Left lung (tissue), 10 donors: Measurements from ENCODE around the gene TBL1XR1. TPM values are rescaled to one million over a fixed set of nuclear protein-coding genes. Genes with fewer than 3 reads are reported as not detected.

Experiments used
- ATAC-seq: fragments of 200-7000 bp; cut with Tn5 transposase; one replicate; pipeline ENCODE4 v1.9.1; 2020; ENCODE audit warnings: moderate library complexity
- DNase-seq, 4 donors: peaks; one replicate each; pipeline ENCODE4 v3.0.0-alpha.2; 2013 to 2020
- H3K27ac ChIP-seq, 2 donors: fragments of 200-600 bp; sonication (generic) in 1 of 2; one replicate each; pipeline versions ENCODE4 v1.5.0 to v1.8.0; 2020 to 2021
- H3K27me3 ChIP-seq, 2 donors: fragments of 200-600 bp; sonication (generic) in 1 of 2; one replicate each; pipeline versions ENCODE4 v1.5.0 to v1.8.0; 2020 to 2021
- H3K36me3 ChIP-seq, 2 donors: fragments of 200-600 bp; sonication (generic) in 1 of 2; one replicate each; pipeline versions ENCODE4 v1.5.0 to v1.8.0; 2020 to 2021
- H3K4me1 ChIP-seq, 2 donors: fragments of 200-600 bp; one replicate each; pipeline ENCODE4 v1.8.0; 2021
- H3K4me3 ChIP-seq, 2 donors: fragments of 200-600 bp; sonication (generic) in 1 of 2; one replicate each; pipeline versions ENCODE4 v1.5.0 to v1.8.0; 2020 to 2021; ENCODE audit warnings: mild to moderate bottlenecking in 1 of 2
- H3K9me3 ChIP-seq, 2 donors: fragments of 200-600 bp; sonication (generic) in 1 of 2; one replicate each; pipeline versions ENCODE4 v1.5.0 to v1.8.0; 2020 to 2021
- CTCF ChIP-seq, 2 donors: fragments of 200-600 bp; sonication (generic) in 1 of 2; IDR thresholded peaks; one replicate each; pipeline versions ENCODE4 v1.5.0 to v1.8.0; 2021; ENCODE audit warnings: antibody characterized with exemption in 2 of 2
- intact Hi-C, 2 donors: fragments of 100-400 bp; cut with DNase I; formaldehyde crosslinking; loops; one replicate each; pipeline versions ENCODE4 v1.11.2 to v1.14.2; 2022
- polyA plus RNA-seq, 6 donors: library from polyadenylated mRNA; unstranded; fragments of 120-200 nt; gene quantifications; one replicate each; pipeline ENCODE4 v1.2.1, GENCODE V29; 2013; ENCODE audit not compliant: insufficient read length in 6 of 6
- total RNA-seq, 2 donors: library from RNA; stranded (reverse); fragmentation: NEBNext Ultra II Directional; extraction: Animal tissue kit (Norgen Biotek cat#: 25700); gene quantifications; one replicate each; pipeline ENCODE4 v1.2.1, GENCODE V29; 2021
- donor health status: DM: no; HTN: yes; CAD: no.
- donor health status: DM: no; HTN: no; CAD: no.

The TBL1XR1 gene
- total and polyA plus RNA-seq, 8 donors, result 116 to 202 (median 155) TPM

GRCh38 chr3:177136741-177137140 is 60.5 kb downstream of the TBL1XR1 start:
- Histone ChIP-seq H3K27me3 (no peaks in the 10 kb centered on the region), H3K4me3 (no peak overlapping the region), H3K36me3 (no peaks in the 10 kb centered on the region), H3K4me1 (peaks cover 6 to 40% of the 10 kb centered on the region in 2 donors), H3K9me3 (no peaks in the 10 kb centered on the region), H3K27ac (no peak overlapping the region)
- no peak for DNase-seq
- no peak for TF ChIP-seq CTCF (IDR thresholded peaks at IDR 0.05)
- ATAC-seq, result no peak
- intact Hi-C loops, result no loop called here

GRCh38 chr3:177135841-177136492 is 61.3 kb downstream of the TBL1XR1 start:
- DNase-seq (no peak), ATAC-seq (no peak)
- Histone ChIP-seq H3K36me3 (no peaks in the 10 kb centered on the region), H3K9me3 (no peaks in the 10 kb centered on the region), H3K27me3 (no peaks in the 10 kb centered on the region), H3K27ac (no peak overlapping the region), H3K4me3 (no peak overlapping the region), H3K4me1 (peaks cover 6 to 38% of the 10 kb centered on the region in 2 donors)
- TF ChIP-seq CTCF (IDR thresholded peaks at IDR 0.05), result no peak
- intact Hi-C loops, result no loop called here

- no peaks in the 10 kb centered on the region for H3K9me3 ChIP-seq
- no peaks in the 10 kb centered on the region for H3K27me3 ChIP-seq
- intact Hi-C loops, result no loop called here
- H3K4me3 ChIP-seq, result no peak overlapping the region
- DNase-seq, result no peak
- ATAC-seq, result no peak
- no peak for TF ChIP-seq CTCF (IDR thresholded peaks at IDR 0.05)
- H3K27ac ChIP-seq, result no peak overlapping the region
- no peaks in the 10 kb centered on the region for H3K36me3 ChIP-seq
- peaks cover 6 to 38% of the 10 kb centered on the region in 2 donors for H3K4me1 ChIP-seq
Measured at GRCh38 chr3:177134816-177135210, 62.5 kb downstream of the TBL1XR1 start.

GRCh38 chr3:177133860-177134815 is 63.1 kb downstream of the TBL1XR1 start:
- ATAC-seq (peak; percentile 12), DNase-seq (no peak)
- TF ChIP-seq CTCF (IDR thresholded peaks at IDR 0.05), result no peak
- Histone ChIP-seq H3K27me3 (no peaks in the 10 kb centered on the region), H3K4me3 (no peak overlapping the region), H3K27ac (peak overlapping the region in 1 of 2 donors; percentile 38), H3K4me1 (peaks cover 6 to 36% of the 10 kb centered on the region in 2 donors), H3K9me3 (no peaks in the 10 kb centered on the region), H3K36me3 (no peaks in the 10 kb centered on the region)
- intact Hi-C loops, result no loop called here
